Measurements from ENCODE around the gene ARMC12. TPM values are rescaled to one million over a fixed set of nuclear protein-coding genes. Genes with fewer than 3 reads are reported as not detected.

The ARMC12 gene
- total and polyA plus RNA-seq, 10 of the 15 experiments (the other 5 are each of a cell fraction or from before 2014, with no cell fraction given) = 0.10 to 1.6 (median 0.62) TPM

- no peak for TF ChIP-seq NR2C2 (IDR thresholded peaks at IDR 0.05; ENCODE audit: borderline replicate concordance, control insufficient read depth, insufficient read length, low read depth)
- TF ChIP-seq SREBF1 (IDR thresholded peaks at IDR 0.05; ENCODE audit: low read length) = no peak
- TF ChIP-seq CREM (IDR thresholded peaks at IDR 0.05; ENCODE audit: low read depth) = peak; percentile 46; the same call in 1 of the 2 replicates
- peak; percentile 79 to 89 for TF ChIP-seq BHLHE40 (IDR thresholded peaks at IDR 0.05; ENCODE audit: borderline replicate concordance in 1 of 2, low read depth in 2 of 2, low read length in 1 of 2)
- TF ChIP-seq ZNF217 (IDR thresholded peaks at IDR 0.05) = 0 out of 2 replicates have a peak, but pooled peaks have one; percentile 21
- 0 out of 2 replicates have a peak, but pooled peaks have one; percentile 42 for TF ChIP-seq BCL11A (IDR thresholded peaks at IDR 0.05; ENCODE audit: low read depth, low read length)
- peak; percentile 32; the same call in 1 of the 2 replicates for TF ChIP-seq RAD21 (IDR thresholded peaks at IDR 0.05; ENCODE audit: insufficient read depth, low read depth, low read length)
- no peak for TF ChIP-seq ZZZ3 (IDR thresholded peaks at IDR 0.05; ENCODE audit: control insufficient read depth, insufficient read length, low read depth)
- peak; percentile 95 for TF ChIP-seq MLLT1 (IDR thresholded peaks at IDR 0.05)
- TF ChIP-seq USF1 (IDR thresholded peaks at IDR 0.05; ENCODE audit: borderline replicate concordance, extremely low read length, insufficient read depth, low read depth, low read length) = peak; percentile 39
- TF ChIP-seq MAX (IDR thresholded peaks at IDR 0.05; ENCODE audit: low read depth, low read length) = peak; percentile 85
- no peak for TF ChIP-seq E4F1 (IDR thresholded peaks at IDR 0.05; ENCODE audit: borderline replicate concordance, partially characterized antibody)
- TF ChIP-seq YBX1 (IDR thresholded peaks at IDR 0.05) = no peak
- peak; percentile 3; the same call in 1 of the 2 replicates for TF ChIP-seq USF2 (IDR thresholded peaks at IDR 0.05; ENCODE audit: borderline replicate concordance, low read depth, low read length)
- no peak for TF ChIP-seq SMC3 (IDR thresholded peaks at IDR 0.05; ENCODE audit: borderline replicate concordance, low read length)
- TF ChIP-seq NKRF (conservative IDR thresholded peaks at IDR 0.05) = peak; percentile 28; the same call in 1 of the 2 replicates
- TF ChIP-seq BMI1 (IDR thresholded peaks at IDR 0.05; ENCODE audit: borderline replicate concordance) = no peak
- TF ChIP-seq KDM1A (IDR thresholded peaks at IDR 0.05; ENCODE audit: borderline replicate concordance) = no peak
- TF ChIP-seq ATF7 (IDR thresholded peaks at IDR 0.05; ENCODE audit: low read depth) = no peak
- TF ChIP-seq DPF2 (IDR thresholded peaks at IDR 0.05) = peak; percentile 84; the same call in 1 of the 2 replicates
- TF ChIP-seq IKZF1 (conservative IDR thresholded peaks at IDR 0.05) = peak; percentile 13; the same call in 1 of the 2 replicates
- TF ChIP-seq PML (IDR thresholded peaks at IDR 0.05; ENCODE audit: low read length) = no peak
Measured at GRCh38 chr6:35727935-35728682, 8.7 kb upstream of the ARMC12 start (continued).

Measured in GM12878 (cell line).